ENCODE results near the gene IMMP2L.

Gene IMMP2L

GRCh38 chr7:110944448-110944847 is 617.8 kb downstream of the IMMP2L start:
- no peak overlapping the region for H2AFZ ChIP-seq (ENCODE audit: low read depth, low read length)
- H3K4me1 ChIP-seq (ENCODE audit: insufficient read depth, low read length): no peaks in the 10 kb centered on the region
- no peaks in the 10 kb centered on the region for H3K27me3 ChIP-seq (ENCODE audit: insufficient read depth, low read length, poor library complexity)
- no peaks in the 10 kb centered on the region for H4K20me1 ChIP-seq (ENCODE audit: insufficient read depth, low read length)
- TF ChIP-seq CTCF (IDR thresholded peaks at IDR 0.05; ENCODE audit: borderline replicate concordance, extremely low read depth, low read length, poor library complexity, severe bottlenecking) (no peak), EZH2 (IDR thresholded peaks at IDR 0.05; ENCODE audit: borderline replicate concordance, low read depth, low read length, severe bottlenecking) (no peak)
- H3K9ac ChIP-seq (ENCODE audit: low read depth, low read length): no peak overlapping the region
- H3K36me3 ChIP-seq (ENCODE audit: insufficient read depth, low read length): no peaks in the 10 kb centered on the region
- no peak overlapping the region for H3K27ac ChIP-seq (ENCODE audit: low read length)
- no peaks in the 10 kb centered on the region for H3K9me3 ChIP-seq (ENCODE audit: insufficient read depth, low read length, severe bottlenecking)
- no peak for DNase-seq
- H3K4me2 ChIP-seq (ENCODE audit: insufficient read depth, low read length): no peak overlapping the region
- no peaks in the 10 kb centered on the region for H3K79me2 ChIP-seq (ENCODE audit: insufficient read depth, low read length)
- ATAC-seq (ENCODE audit: insufficient read depth, low read depth): no peak
- H3K4me3 ChIP-seq (ENCODE audit: low read depth in 1 of 2, low read length in 2 of 2): no peak overlapping the region

GRCh38 chr7:110943701-110944345 is 618.5 kb downstream of the IMMP2L start:
- H3K27ac ChIP-seq (ENCODE audit: low read length): no peak overlapping the region
- H3K36me3 ChIP-seq (ENCODE audit: insufficient read depth, low read length): no peaks in the 10 kb centered on the region
- DNase-seq (no peak), ATAC-seq (ENCODE audit: insufficient read depth, low read depth) (no peak)
- no peak overlapping the region for H3K9ac ChIP-seq (ENCODE audit: low read depth, low read length)
- no peak overlapping the region for H3K4me2 ChIP-seq (ENCODE audit: insufficient read depth, low read length)
- H3K9me3 ChIP-seq (ENCODE audit: insufficient read depth, low read length, severe bottlenecking): no peaks in the 10 kb centered on the region
- H3K27me3 ChIP-seq (ENCODE audit: insufficient read depth, low read length, poor library complexity): no peaks in the 10 kb centered on the region
- H3K4me1 ChIP-seq (ENCODE audit: insufficient read depth, low read length): no peaks in the 10 kb centered on the region
- H3K79me2 ChIP-seq (ENCODE audit: insufficient read depth, low read length): no peaks in the 10 kb centered on the region
- no peak for TF ChIP-seq CTCF (IDR thresholded peaks at IDR 0.05; ENCODE audit: borderline replicate concordance, extremely low read depth, low read length, poor library complexity, severe bottlenecking)
- TF ChIP-seq EZH2 (IDR thresholded peaks at IDR 0.05; ENCODE audit: borderline replicate concordance, low read depth, low read length, severe bottlenecking): no peak
- H2AFZ ChIP-seq (ENCODE audit: low read depth, low read length): no peak overlapping the region
- no peak overlapping the region for H3K4me3 ChIP-seq (ENCODE audit: low read depth in 1 of 2, low read length in 2 of 2)
- H4K20me1 ChIP-seq (ENCODE audit: insufficient read depth, low read length): no peaks in the 10 kb centered on the region

- no peaks in the 10 kb centered on the region for H3K27me3 ChIP-seq (ENCODE audit: insufficient read depth, low read length, poor library complexity)
- no peak overlapping the region for H3K4me3 ChIP-seq (ENCODE audit: low read depth in 1 of 2, low read length in 2 of 2)
- H3K4me2 ChIP-seq (ENCODE audit: insufficient read depth, low read length): no peak overlapping the region
These were observed 620.9 kb downstream of the IMMP2L start for GRCh38 chr7:110941385-110941784.

More at GRCh38 chr7:110941385-110941784, 620.9 kb downstream of the IMMP2L start:
- Histone ChIP-seq H3K27ac (ENCODE audit: low read length) (no peak overlapping the region), H2AFZ (ENCODE audit: low read depth, low read length) (no peak overlapping the region), H3K4me1 (ENCODE audit: insufficient read depth, low read length) (no peaks in the 10 kb centered on the region), H3K36me3 (ENCODE audit: insufficient read depth, low read length) (no peaks in the 10 kb centered on the region), H3K9ac (ENCODE audit: low read depth, low read length) (no peak overlapping the region), H3K79me2 (ENCODE audit: insufficient read depth, low read length) (no peaks in the 10 kb centered on the region), H4K20me1 (ENCODE audit: insufficient read depth, low read length) (no peaks in the 10 kb centered on the region), H3K9me3 (ENCODE audit: insufficient read depth, low read length, severe bottlenecking) (no peaks in the 10 kb centered on the region)
- ATAC-seq (ENCODE audit: insufficient read depth, low read depth) (no peak), DNase-seq (no peak)
- TF ChIP-seq CTCF (IDR thresholded peaks at IDR 0.05; ENCODE audit: borderline replicate concordance, extremely low read depth, low read length, poor library complexity, severe bottlenecking) (no peak), EZH2 (IDR thresholded peaks at IDR 0.05; ENCODE audit: borderline replicate concordance, low read depth, low read length, severe bottlenecking) (no peak)
